Gastrocnemius medialis (tissue), 4 donors: ENCODE results near the gene CIITA. TPM values are rescaled to one million over a fixed set of nuclear protein-coding genes. Genes with fewer than 3 reads are reported as not detected.

Experiments
- ATAC-seq, 2 donors: fragments of 150-250 bp; one replicate each; pipeline ENCODE4 v1.9.1; 2016
- DNase-seq, 2 donors: peaks; one replicate each; pipeline ENCODE4 v3.0.0-alpha.2; 2019
- H3K27ac ChIP-seq, 4 donors: fragments of 200-600 bp; sonication (generic); 1 replicate in 1 of 4; 2 replicates in 3 of 4; pipeline ENCODE4 v1.5.1; 2016 to 2018; ENCODE audit warnings: mild to moderate bottlenecking in 2 of 4, moderate library complexity in 1 of 4
- H3K27me3 ChIP-seq, 3 donors: fragments of 200-600 bp; sonication (generic) in 2 of 3; 1 replicate in 1 of 3; 2 replicates in 2 of 3; pipeline versions ENCODE4 v1.5.1 to v1.6.0; 2016 to 2019; ENCODE audit warnings: mild to moderate bottlenecking in 1 of 3, moderate library complexity in 1 of 3
- H3K36me3 ChIP-seq, 2 donors: fragments of 200-600 bp; sonication (generic) in 1 of 2; one replicate each; pipeline ENCODE4 v1.5.1; 2017 to 2018
- H3K4me1 ChIP-seq, 2 donors: fragments of 200-600 bp; sonication (generic) in 1 of 2; one replicate each; pipeline ENCODE4 v1.5.1; 2016 to 2017; ENCODE audit warnings: mild to moderate bottlenecking in 2 of 2
- H3K4me3 ChIP-seq, 4 donors: fragments of 200-600 bp; sonication (generic) in 3 of 4; 1 replicate in 1 of 4; 2 replicates in 3 of 4; pipeline ENCODE4 v1.5.1; 2016 to 2019; ENCODE audit warnings: mild to moderate bottlenecking in 2 of 4
- H3K9me3 ChIP-seq, 3 donors: fragments of 200-600 bp; sonication (generic) in 2 of 3; 1 replicate in 1 of 3; 2 replicates in 2 of 3; pipeline ENCODE4 v1.5.1; 2016 to 2019
- CTCF ChIP-seq, 5 experiments: fragments of 450-650 bp in 3 of 5; fragments of 200-600 bp in 2 of 5; sonication (generic) in 2 of 5; IDR thresholded peaks in 4 of 5; conservative IDR thresholded peaks in 1 of 5; 1 replicate in 4 of 5; 2 replicates in 1 of 5; pipeline ENCODE4 v1.5.1; 2016 to 2019; ENCODE audit warnings: antibody characterized with exemption in 5 of 5, mild to moderate bottlenecking in 3 of 5, moderate library complexity in 3 of 5
- POLR2A ChIP-seq, 2 donors: fragments of 450-650 bp; IDR thresholded peaks; one replicate each; pipeline ENCODE4 v1.6.1; 2017; ENCODE audit warnings: antibody characterized with exemption in 2 of 2, mild to moderate bottlenecking in 2 of 2, moderate library complexity in 2 of 2
- in situ Hi-C, 4 donors: fragments of 200-750 bp; cut with MboI; loops; one replicate each; pipeline versions ENCODE4 v1.15.0 to v1.8.0; 2017; ENCODE audit warnings: low sequenced_read_pairs in 4 of 4
- intact Hi-C: fragments of 100-400 bp; cut with DNase I; formaldehyde crosslinking; loops from one replicate; pipeline ENCODE4 v1.15.1; 2023; ENCODE audit warnings: low total_unique reads
- total RNA-seq, 4 donors: library from RNA; depleted of rRNA; stranded (reverse); fragments of >200 nt; gene quantifications; one replicate each; pipeline versions ENCODE4 v1.1.0 to v1.2.3, GENCODE V29; 2016

Gene CIITA
- total RNA-seq, 4 donors from 2014 or later: 2.3 to 9.1 (median 5.1) TPM

- TF ChIP-seq POLR2A (IDR thresholded peaks at IDR 0.05): no peak
- no peak for TF ChIP-seq CTCF (IDR thresholded peaks at IDR 0.05 in 4 of 5, conservative IDR thresholded peaks at IDR 0.05 in 1 of 5)
- in situ Hi-C loops: no loop called here
- Histone ChIP-seq H3K36me3 (no peaks in the 10 kb centered on the region), H3K27ac (no peak overlapping the region), H3K4me3 (no peak overlapping the region), H3K4me1 (peaks cover 17 to 21% of the 10 kb centered on the region in 2 donors), H3K27me3 (no peaks in the 10 kb centered on the region), H3K9me3 (no peaks in the 10 kb centered on the region)
- peak in 1 of 2 donors; percentile 18 for DNase-seq
- intact Hi-C loops: loop anchor here (10.0 kb wide), 1 partner anchor 83 kb away; no protein-coding TSS in a partner anchor
- ATAC-seq: peak in 1 of 2 donors; percentile 12
These were observed 44.8 kb upstream of the CIITA start for GRCh38 chr16:10831894-10832886.

- in situ Hi-C loops (no loop called here), intact Hi-C loops (loop anchor here (10.0 kb wide), 1 partner anchor 82 kb away; no protein-coding TSS in a partner anchor)
- no peaks in the 10 kb centered on the region for H3K9me3 ChIP-seq
These were observed 43.7 kb upstream of the CIITA start for GRCh38 chr16:10833271-10833670.

GRCh38 chr16:10834130-10834529, 42.9 kb upstream of the CIITA start:
- H3K27me3 ChIP-seq: no peaks in the 10 kb centered on the region
- ATAC-seq (no peak), DNase-seq (no peak)
- H3K9me3 ChIP-seq: no peaks in the 10 kb centered on the region
- no peak overlapping the region for H3K4me3 ChIP-seq
- intact Hi-C loops: loop anchor here (10.0 kb wide), 1 partner anchor 81 kb away; no protein-coding TSS in a partner anchor
- peaks cover 3% of the 10 kb centered on the region in 2 donors for H3K4me1 ChIP-seq
- in situ Hi-C loops: no loop called here
- H3K36me3 ChIP-seq: no peaks in the 10 kb centered on the region
- H3K27ac ChIP-seq: no peak overlapping the region
- TF ChIP-seq CTCF (IDR thresholded peaks at IDR 0.05 in 4 of 5, conservative IDR thresholded peaks at IDR 0.05 in 1 of 5) (no peak), POLR2A (IDR thresholded peaks at IDR 0.05) (no peak)

More at GRCh38 chr16:10833271-10833670, 43.7 kb upstream of the CIITA start:
- Histone ChIP-seq H3K27me3 (no peaks in the 10 kb centered on the region), H3K4me3 (no peak overlapping the region), H3K4me1 (peaks cover 6 to 11% of the 10 kb centered on the region in 2 donors), H3K36me3 (no peaks in the 10 kb centered on the region), H3K27ac (no peak overlapping the region)
- TF ChIP-seq POLR2A (IDR thresholded peaks at IDR 0.05) (no peak), CTCF (IDR thresholded peaks at IDR 0.05 in 4 of 5, conservative IDR thresholded peaks at IDR 0.05 in 1 of 5) (no peak)
- DNase-seq (no peak), ATAC-seq (no peak)

- Histone ChIP-seq H3K27ac (no peak overlapping the region), H3K4me3 (no peak overlapping the region), H3K36me3 (no peaks in the 10 kb centered on the region), H3K4me1 (no peaks in the 10 kb centered on the region), H3K27me3 (no peaks in the 10 kb centered on the region), H3K9me3 (no peaks in the 10 kb centered on the region)
- no peak for DNase-seq
- no peak for TF ChIP-seq CTCF (IDR thresholded peaks at IDR 0.05 in 4 of 5, conservative IDR thresholded peaks at IDR 0.05 in 1 of 5)
- no peak for TF ChIP-seq POLR2A (IDR thresholded peaks at IDR 0.05)
- in situ Hi-C loops: no loop called here
- no peak for ATAC-seq
- intact Hi-C loops: loop anchor here (10.0 kb wide), 1 partner anchor 80 kb away; no protein-coding TSS in a partner anchor
These were observed 42.2 kb upstream of the CIITA start for GRCh38 chr16:10834766-10835165.
